Stimulated activated CD8-positive, alpha-beta memory T cell treated with anti-CD3 and anti-CD28 coated beads, Interleukin-7, amount 100 ng/mL, for 4 hours (primary cell): Measurements from ENCODE around the gene LMNTD2.

Experiments
- DNase-seq, 2 donors: peaks; one replicate each; pipeline ENCODE4 v3.0.0-alpha.2; 2020; ENCODE audit warnings: low read depth in 2 of 2

LMNTD2 gene

GRCh38 chr11:560305-561147, at the start of gene LMNTD2, which contains the start of gene RASSF7:
LMNTD2 (minus strand) TSS chr11:560738; CDS start chr11:560716, 22 bp downstream.
RASSF7 (plus strand) TSS chr11:560970; CDS start chr11:561769, 799 bp downstream.
- peak; percentile 90 to 94 for DNase-seq

GRCh38 chr11:609341-609811, 48.8 kb upstream of the LMNTD2 start:
- no peak for DNase-seq

- no peak for DNase-seq
Measured at GRCh38 chr11:608791-609251, 48.3 kb upstream of the LMNTD2 start.

GRCh38 chr11:607971-608659, 47.6 kb upstream of the LMNTD2 start:
- no peak for DNase-seq

GRCh38 chr11:607020-607780, 46.7 kb upstream of the LMNTD2 start:
- DNase-seq, result no peak

- DNase-seq, result no peak
Measured at GRCh38 chr11:606245-606644, 45.7 kb upstream of the LMNTD2 start.

- DNase-seq, result no peak
Measured at GRCh38 chr11:605286-606129, 45.0 kb upstream of the LMNTD2 start.

- no peak for DNase-seq
Measured at GRCh38 chr11:603154-603553, 42.6 kb upstream of the LMNTD2 start.

- no peak for DNase-seq
Measured at GRCh38 chr11:601573-602245, 41.2 kb upstream of the LMNTD2 start.

GRCh38 chr11:598005-598680, 37.6 kb upstream of the LMNTD2 start:
- DNase-seq, result no peak

GRCh38 chr11:597166-597725, 36.7 kb upstream of the LMNTD2 start:
- DNase-seq, result no peak

- DNase-seq, result no peak
Measured at GRCh38 chr11:596374-596773, 35.8 kb upstream of the LMNTD2 start.

GRCh38 chr11:595400-595799, 34.9 kb upstream of the LMNTD2 start:
- DNase-seq, result no peak

- DNase-seq, result no peak
Measured at GRCh38 chr11:593347-593746, 32.8 kb upstream of the LMNTD2 start.

GRCh38 chr11:592918-593317, 32.4 kb upstream of the LMNTD2 start:
- no peak for DNase-seq

GRCh38 chr11:592501-592900, 32.0 kb upstream of the LMNTD2 start:
- DNase-seq, result no peak

GRCh38 chr11:590997-591396, 30.5 kb upstream of the LMNTD2 start:
- no peak for DNase-seq

- no peak for DNase-seq
Measured at GRCh38 chr11:589798-590197, 29.3 kb upstream of the LMNTD2 start.

- peak; percentile 52 to 67 for DNase-seq
Measured at GRCh38 chr11:587978-588380, 27.4 kb upstream of the LMNTD2 start.

- no peak for DNase-seq
Measured at GRCh38 chr11:587546-587945, 27.0 kb upstream of the LMNTD2 start.
